OCI-LY7 (cell line): ENCODE data around the gene KIF15.

Experiments used
- EZH2phosphoT487 ChIP-seq: fragments of 200-600 bp; sonication (generic); IDR thresholded peaks from 2 replicates; pipeline ENCODE4 v1.6.1; 2018; ENCODE audit warnings: low read depth, borderline replicate concordance, mild to moderate bottlenecking, mixed run types, antibody characterized with exemption, low read length, moderate library complexity, mixed read lengths
- TF ChIP-seq, protein P1 (sequence below): fragments of 200-600 bp; sonication (generic); conservative IDR thresholded peaks from 2 replicates; pipeline ENCODE4 v1.5.1; 2014; ENCODE audit warnings: mild to moderate bottlenecking, antibody characterized with exemption, low read length, moderate library complexity, mixed read lengths

DNA sequence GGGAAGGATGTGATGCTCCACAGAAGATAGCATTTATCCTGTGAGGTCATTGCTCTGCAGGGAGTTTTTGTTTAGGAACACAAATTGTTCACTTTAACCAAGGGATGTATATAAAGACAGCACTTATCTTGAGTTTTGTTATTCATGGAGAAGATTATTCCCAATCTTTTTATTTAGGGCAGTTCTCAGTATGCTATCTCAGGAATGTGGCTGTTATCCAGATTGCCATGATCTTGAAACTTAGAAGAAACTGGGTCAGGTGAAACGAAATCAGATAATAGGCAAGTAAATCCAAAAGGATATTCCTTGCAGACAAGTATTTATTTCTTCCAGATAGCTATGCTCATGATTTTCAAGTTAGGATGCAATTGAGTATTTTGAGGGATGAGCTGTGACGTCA lies 80.8 kb downstream of the KIF15 start:
- TF ChIP-seq, protein P1, sequence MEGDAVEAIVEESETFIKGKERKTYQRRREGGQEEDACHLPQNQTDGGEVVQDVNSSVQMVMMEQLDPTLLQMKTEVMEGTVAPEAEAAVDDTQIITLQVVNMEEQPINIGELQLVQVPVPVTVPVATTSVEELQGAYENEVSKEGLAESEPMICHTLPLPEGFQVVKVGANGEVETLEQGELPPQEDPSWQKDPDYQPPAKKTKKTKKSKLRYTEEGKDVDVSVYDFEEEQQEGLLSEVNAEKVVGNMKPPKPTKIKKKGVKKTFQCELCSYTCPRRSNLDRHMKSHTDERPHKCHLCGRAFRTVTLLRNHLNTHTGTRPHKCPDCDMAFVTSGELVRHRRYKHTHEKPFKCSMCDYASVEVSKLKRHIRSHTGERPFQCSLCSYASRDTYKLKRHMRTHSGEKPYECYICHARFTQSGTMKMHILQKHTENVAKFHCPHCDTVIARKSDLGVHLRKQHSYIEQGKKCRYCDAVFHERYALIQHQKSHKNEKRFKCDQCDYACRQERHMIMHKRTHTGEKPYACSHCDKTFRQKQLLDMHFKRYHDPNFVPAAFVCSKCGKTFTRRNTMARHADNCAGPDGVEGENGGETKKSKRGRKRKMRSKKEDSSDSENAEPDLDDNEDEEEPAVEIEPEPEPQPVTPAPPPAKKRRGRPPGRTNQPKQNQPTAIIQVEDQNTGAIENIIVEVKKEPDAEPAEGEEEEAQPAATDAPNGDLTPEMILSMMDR = no peak
- no peak for TF ChIP-seq EZH2phosphoT487
